Measurements from ENCODE around the gene NAA40. TPM values are rescaled to one million over a fixed set of nuclear protein-coding genes. Genes with fewer than 3 reads are reported as not detected.

NAA40 gene
- total and polyA plus RNA-seq, 2 of the 13 experiments (the other 11 are each of a cell fraction or from before 2014, with no cell fraction given), result 11.1 to 17.9 TPM

- TF ChIP-seq ZFX (CRISPR knock-in tag; IDR thresholded peaks at IDR 0.05; ENCODE audit: low read depth), result peak; percentile 98
- no peak for TF ChIP-seq ZNF432 (CRISPR knock-in tag; IDR thresholded peaks at IDR 0.05; ENCODE audit: borderline replicate concordance)
- no peak for TF ChIP-seq FOXJ3 (CRISPR knock-in tag; IDR thresholded peaks at IDR 0.05; ENCODE audit: borderline replicate concordance)
- TF ChIP-seq NFYB (CRISPR knock-in tag; IDR thresholded peaks at IDR 0.05), result 0 out of 2 replicates have a peak, but pooled peaks have one; percentile 12
- TF ChIP-seq ONECUT2 (CRISPR knock-in tag; IDR thresholded peaks at IDR 0.05), result no peak
- no peak for TF ChIP-seq ZBTB21 (CRISPR knock-in tag; IDR thresholded peaks at IDR 0.05)
- peak; percentile 60 for TF ChIP-seq ASH2L (IDR thresholded peaks at IDR 0.05; ENCODE audit: insufficient read length, low read depth, low read length)
- TF ChIP-seq HMGA1 (CRISPR knock-in tag; conservative IDR thresholded peaks at IDR 0.05), result no peak
- TF ChIP-seq IRF2 (CRISPR knock-in tag; IDR thresholded peaks at IDR 0.05), result peak; percentile 84
- TF ChIP-seq HMG20B (CRISPR knock-in tag; conservative IDR thresholded peaks at IDR 0.05), result no peak
- TF ChIP-seq ZNF10 (CRISPR knock-in tag; IDR thresholded peaks at IDR 0.05; ENCODE audit: borderline replicate concordance, low read depth), result no peak
- peak; percentile 66 for TF ChIP-seq ETV5 (CRISPR knock-in tag; IDR thresholded peaks at IDR 0.05; ENCODE audit: borderline replicate concordance)
- no peak for TF ChIP-seq ZNF292 (CRISPR knock-in tag; IDR thresholded peaks at IDR 0.05; ENCODE audit: borderline replicate concordance, low read depth)
- no peak for TF ChIP-seq TAF15 (IDR thresholded peaks at IDR 0.05; ENCODE audit: low read depth, low read length, poor library complexity, severe bottlenecking)
- TF ChIP-seq ZNF691 (CRISPR knock-in tag; IDR thresholded peaks at IDR 0.05; ENCODE audit: borderline replicate concordance, low read depth), result 0 out of 2 replicates have a peak, but pooled peaks have one; percentile 35
- TF ChIP-seq TEF (CRISPR knock-in tag; IDR thresholded peaks at IDR 0.05), result peak; percentile 46; the same call in 1 of the 2 replicates
- no peak for TF ChIP-seq ZNF251 (CRISPR knock-in tag; IDR thresholded peaks at IDR 0.05)
- TF ChIP-seq ARNT (IDR thresholded peaks at IDR 0.05), result no peak
- TF ChIP-seq ZZZ3 (CRISPR knock-in tag; IDR thresholded peaks at IDR 0.05; ENCODE audit: borderline replicate concordance), result no peak; the same call in 1 of the 2 replicates
- TF ChIP-seq HMG20A (CRISPR knock-in tag; IDR thresholded peaks at IDR 0.05; ENCODE audit: borderline replicate concordance), result no peak
- TF ChIP-seq ATF1 (CRISPR knock-in tag; IDR thresholded peaks at IDR 0.05), result no peak
- TF ChIP-seq KLF6 (CRISPR knock-in tag; IDR thresholded peaks at IDR 0.05), result peak; percentile 87; the same call in 1 of the 2 replicates
- TF ChIP-seq MYPOP (CRISPR knock-in tag; IDR thresholded peaks at IDR 0.05), result no peak
- TF ChIP-seq ZNF333 (CRISPR knock-in tag; IDR thresholded peaks at IDR 0.05; ENCODE audit: borderline replicate concordance), result no peak
- TF ChIP-seq ZNF800 (CRISPR knock-in tag; IDR thresholded peaks at IDR 0.05), result peak; percentile 65; the same call in 1 of the 2 replicates
- no peak for TF ChIP-seq ZNF546 (CRISPR knock-in tag; conservative IDR thresholded peaks at IDR 0.05)
- TF ChIP-seq BRCA1 (CRISPR knock-in tag; IDR thresholded peaks at IDR 0.05), result peak; percentile 71; the same call in 1 of the 2 replicates
These were observed 47.5 kb downstream of the NAA40 start, which contains the start of gene OTUB1 (continued) for GRCh38 chr11:63986156-63986931.
